Left ventricle myocardium inferior (tissue), 1 donor: ENCODE results near the gene ARHGEF33. TPM values are rescaled to one million over a fixed set of nuclear protein-coding genes. Genes with fewer than 3 reads are reported as not detected.
"Not testable (repeated sequence)": the region's sequence is repeated elsewhere in the genome, so short reads cannot be mapped to it uniquely, and the experiment has no call there.

Experiments used
- DNase-seq: peaks from one replicate; pipeline ENCODE4 v3.0.0-alpha.2; 2020
- H3K27ac ChIP-seq: fragments of 200-600 bp; replicated peaks from 2 replicates; pipeline ENCODE4 v1.8.0; 2021
- H3K27me3 ChIP-seq: fragments of 200-600 bp; 2 replicates; pipeline ENCODE4 v1.8.0; 2021; ENCODE audit warnings: low read depth
- H3K36me3 ChIP-seq: fragments of 200-600 bp; 2 replicates; pipeline ENCODE4 v1.8.0; 2021
- H3K4me1 ChIP-seq: fragments of 200-600 bp; 2 replicates; pipeline ENCODE4 v1.8.0; 2021
- H3K4me3 ChIP-seq: fragments of 200-600 bp; 2 replicates; pipeline ENCODE4 v1.8.0; 2021; ENCODE audit warnings: mild to moderate bottlenecking, moderate library complexity
- H3K9me3 ChIP-seq: fragments of 200-600 bp; replicated peaks from 2 replicates; pipeline ENCODE4 v1.8.0; 2021
- CTCF ChIP-seq: fragments of 200-600 bp; IDR thresholded peaks from 2 replicates; pipeline ENCODE4 v1.8.0; 2021; ENCODE audit warnings: antibody characterized with exemption, mild to moderate bottlenecking, borderline replicate concordance
- intact Hi-C: fragments of 100-400 bp; cut with micrococcal nuclease; formaldehyde crosslinking; loops from one replicate; pipeline ENCODE4 v1.11.0; 2022
- total RNA-seq: library from RNA; stranded (reverse); fragmentation: NEBNext Ultra II Directional; extraction: Animal tissue kit (Norgen Biotek cat#: 25700); gene quantifications from one replicate; pipeline ENCODE4 v1.2.1, GENCODE V29; 2021
- donor health status: DM: no; HTN: yes; CAD: no; lungs with severe emphysema.

The ARHGEF33 gene
- total RNA-seq, 1 donor from 2014 or later: 0.14 TPM

- Histone ChIP-seq H3K4me1 (peaks cover 9% of the 10 kb centered on the region), H3K27ac (no peak overlapping the region), H3K9me3 (no peaks in the 10 kb centered on the region), H3K4me3 (no peak overlapping the region), H3K36me3 (peaks cover 4% of the 10 kb centered on the region), H3K27me3 (no peaks in the 10 kb centered on the region)
- no peak for DNase-seq
- intact Hi-C loops: no loop called here
- TF ChIP-seq CTCF: no peak
Observed at GRCh38 chr2:38934742-38935141, 45.1 kb downstream of the ARHGEF33 start.

DNA sequence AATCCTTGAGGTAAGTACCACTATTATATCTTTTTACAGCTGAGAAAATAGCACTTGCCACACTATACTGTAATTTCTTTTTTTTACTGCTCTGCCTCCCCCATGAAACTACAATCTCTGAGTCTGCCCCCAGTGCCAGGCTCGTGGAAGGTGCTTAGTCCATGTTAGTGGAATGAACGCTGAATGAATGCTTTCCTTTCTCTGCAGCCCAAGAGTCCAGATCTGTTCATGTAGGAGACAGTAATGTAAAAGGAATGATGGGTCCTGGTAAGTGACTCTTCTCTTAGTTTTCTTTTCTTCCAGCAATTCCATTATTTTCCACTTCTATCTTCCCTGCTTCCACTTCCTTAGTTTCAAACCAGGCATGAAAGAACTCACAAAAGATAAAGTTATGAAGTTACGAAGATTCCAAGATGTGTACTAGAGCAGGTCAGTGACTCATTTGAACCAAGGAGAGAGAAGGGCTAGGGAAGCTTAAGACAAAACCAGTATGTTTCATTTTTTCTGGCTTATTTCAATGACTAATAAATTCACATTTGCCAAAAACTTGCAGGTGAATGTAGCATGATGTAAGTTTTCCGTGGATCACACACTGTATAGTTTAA, 46.0 kb downstream of the ARHGEF33 start:
- peaks cover 9% of the 10 kb centered on the region for H3K4me1 ChIP-seq
- no peaks in the 10 kb centered on the region for H3K9me3 ChIP-seq
- no peak overlapping the region for H3K27ac ChIP-seq
- no peak for DNase-seq
- no peaks in the 10 kb centered on the region for H3K27me3 ChIP-seq
- intact Hi-C loops: no loop called here
- no peak for TF ChIP-seq CTCF
- H3K36me3 ChIP-seq: peaks cover 4% of the 10 kb centered on the region
- no peak overlapping the region for H3K4me3 ChIP-seq

GRCh38 chr2:38936516-38936915, 46.8 kb downstream of the ARHGEF33 start:
- H3K4me3 ChIP-seq, H3K4me1 ChIP-seq, H3K27me3 ChIP-seq, intact Hi-C loops, H3K36me3 ChIP-seq, H3K9me3 ChIP-seq, H3K27ac ChIP-seq, DNase-seq: not testable (repeated sequence)

DNA sequence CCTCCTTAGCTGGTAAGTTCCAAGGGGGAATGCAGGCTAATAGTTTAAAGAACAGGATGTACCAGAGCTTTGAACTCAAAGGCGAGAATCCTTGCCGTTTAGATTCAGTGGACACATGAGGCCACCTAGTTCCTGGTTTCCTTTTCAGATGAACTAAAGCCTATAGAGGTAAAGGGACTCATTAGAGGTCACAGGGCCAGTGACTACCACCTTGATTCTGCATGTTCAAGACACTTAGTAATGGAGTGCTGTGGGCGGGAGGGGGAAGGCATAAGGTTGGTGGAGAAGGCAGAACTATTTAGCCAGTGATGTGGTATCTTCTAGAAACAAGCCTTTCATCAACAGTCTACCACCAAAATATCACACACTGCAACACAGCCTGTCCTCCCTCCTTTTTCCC, 47.9 kb downstream of the ARHGEF33 start:
- no peak for TF ChIP-seq CTCF
- Histone ChIP-seq H3K9me3 (no peaks in the 10 kb centered on the region), H3K4me1 (peaks cover 8% of the 10 kb centered on the region), H3K4me3 (no peak overlapping the region), H3K27ac (no peak overlapping the region), H3K27me3 (no peaks in the 10 kb centered on the region), H3K36me3 (peaks cover 4% of the 10 kb centered on the region)
- DNase-seq: no peak
- intact Hi-C loops: no loop called here

- Histone ChIP-seq H3K36me3 (peaks cover 4% of the 10 kb centered on the region), H3K4me3 (no peak overlapping the region), H3K4me1 (no peaks in the 10 kb centered on the region), H3K9me3 (no peaks in the 10 kb centered on the region), H3K27me3 (no peaks in the 10 kb centered on the region), H3K27ac (no peak overlapping the region)
- intact Hi-C loops: no loop called here
- DNase-seq: no peak
- no peak for TF ChIP-seq CTCF
Observed at GRCh38 chr2:38940746-38941145, 51.1 kb downstream of the ARHGEF33 start.

GRCh38 chr2:38943784-38944183, 54.1 kb downstream of the ARHGEF33 start:
- DNase-seq: no peak
- H3K27me3 ChIP-seq: no peaks in the 10 kb centered on the region

More at GRCh38 chr2:38943784-38944183, 54.1 kb downstream of the ARHGEF33 start:
- Histone ChIP-seq H3K36me3 (no peaks in the 10 kb centered on the region), H3K27ac (no peak overlapping the region), H3K9me3 (no peaks in the 10 kb centered on the region), H3K4me1 (no peaks in the 10 kb centered on the region), H3K4me3 (no peak overlapping the region)
- TF ChIP-seq CTCF: no peak
- intact Hi-C loops: no loop called here
